Hepatic stellate cell (primary cell): ENCODE measurements around the gene ACSM6.
A peak's percentile ranks its signal among the peaks of the same experiment; 100 is the strongest.
"Not testable (repeated sequence)": the region's sequence is repeated elsewhere in the genome, so short reads cannot be mapped to it uniquely, and the experiment has no call there.

Experiments used
- DNase-seq: peaks from one replicate; pipeline ENCODE4 v3.0.0; 2011; ENCODE audit warnings: low spot score

Gene ACSM6

GRCh38 chr10:95193944-95194343 lies at the start of gene ACSM6:
TSS of gene ACSM6 (plus strand) at chr10:95194238. CDS start at chr10:95194486, 248 bp downstream.
- DNase-seq, result no peak

GRCh38 chr10:95168694-95169093 lies 25.3 kb upstream of the ACSM6 start:
- DNase-seq, result no peak

- DNase-seq, result no peak
These were observed 24.5 kb upstream of the ACSM6 start for GRCh38 chr10:95169522-95169921.

GRCh38 chr10:95170790-95171189 lies 23.2 kb upstream of the ACSM6 start:
- DNase-seq, result no peak

- DNase-seq, result no peak
These were observed 22.7 kb upstream of the ACSM6 start for GRCh38 chr10:95171336-95171735.

- no peak for DNase-seq
These were observed 21.2 kb upstream of the ACSM6 start for GRCh38 chr10:95172851-95173250.

- no peak for DNase-seq
These were observed 17.9 kb upstream of the ACSM6 start for GRCh38 chr10:95176101-95176500.

GRCh38 chr10:95177429-95177828 lies 16.6 kb upstream of the ACSM6 start:
- DNase-seq, result no peak

GRCh38 chr10:95178266-95178665 lies 15.8 kb upstream of the ACSM6 start:
- DNase-seq, result no peak

GRCh38 chr10:95178797-95179196 lies 15.2 kb upstream of the ACSM6 start:
- DNase-seq, result no peak

GRCh38 chr10:95181726-95182125 lies 12.3 kb upstream of the ACSM6 start:
- peak; percentile 5 for DNase-seq

- peak; percentile 82 for DNase-seq
These were observed 10.5 kb upstream of the ACSM6 start for GRCh38 chr10:95183271-95184230.

GRCh38 chr10:95187617-95188016 lies 6.4 kb upstream of the ACSM6 start:
- DNase-seq, result no peak

GRCh38 chr10:95188593-95188992 lies 5.4 kb upstream of the ACSM6 start:
- no peak for DNase-seq

- DNase-seq, result no peak
These were observed 2.0 kb downstream of the ACSM6 start for GRCh38 chr10:95196046-95196445.

GRCh38 chr10:95201736-95202135 lies 7.7 kb downstream of the ACSM6 start:
- peak; percentile 36 for DNase-seq

- DNase-seq, result not testable (repeated sequence)
These were observed 8.8 kb downstream of the ACSM6 start for GRCh38 chr10:95202865-95203264.

- DNase-seq, result peak; percentile 11
These were observed 14.8 kb downstream of the ACSM6 start for GRCh38 chr10:95208702-95209391.

- no peak for DNase-seq
These were observed 15.6 kb downstream of the ACSM6 start for GRCh38 chr10:95209509-95210127.

- DNase-seq, result no peak
These were observed 17.7 kb downstream of the ACSM6 start for GRCh38 chr10:95211606-95212279.

- DNase-seq, result no peak
These were observed 20.3 kb downstream of the ACSM6 start for GRCh38 chr10:95214369-95214768.

- no peak for DNase-seq
These were observed 20.8 kb downstream of the ACSM6 start for GRCh38 chr10:95214793-95215192.
